Activated gamma-delta T cell (primary cell): Measurements from ENCODE around the gene RAB37.

Experiments
- DNase-seq: peaks from one replicate; lab custom pipeline; 2025; lab: John Stamatoyannopoulos, UW

Gene RAB37

GRCh38 chr17:74761419-74761818 is 24.4 kb downstream of the RAB37 start:
- DNase-seq, result no peak

GRCh38 chr17:74761931-74762330 is 24.9 kb downstream of the RAB37 start:
- DNase-seq, result no peak

- no peak for DNase-seq
Observed at GRCh38 chr17:74763565-74764387, 26.7 kb downstream of the RAB37 start.

GRCh38 chr17:74764751-74765286 is 27.8 kb downstream of the RAB37 start:
- no peak for DNase-seq

GRCh38 chr17:74766413-74766812 is 29.4 kb downstream of the RAB37 start:
- DNase-seq, result no peak

- DNase-seq, result no peak
Observed at GRCh38 chr17:74767111-74767516, 30.1 kb downstream of the RAB37 start.

GRCh38 chr17:74768069-74768762 is 31.2 kb downstream of the RAB37 start:
- no peak for DNase-seq

GRCh38 chr17:74768763-74769114 is 31.7 kb downstream of the RAB37 start:
- no peak for DNase-seq

- no peak for DNase-seq
Observed at GRCh38 chr17:74769266-74769855, 32.3 kb downstream of the RAB37 start.

GRCh38 chr17:74769856-74770497 is 32.9 kb downstream of the RAB37 start:
- DNase-seq, result no peak

- peak; percentile 50 for DNase-seq
Observed at GRCh38 chr17:74770498-74771318, 33.7 kb downstream of the RAB37 start.

- DNase-seq, result no peak
Observed at GRCh38 chr17:74771319-74771914, 34.4 kb downstream of the RAB37 start.

GRCh38 chr17:74772053-74772452 is 35.0 kb downstream of the RAB37 start:
- no peak for DNase-seq

- no peak for DNase-seq
Observed at GRCh38 chr17:74773414-74773813, 36.4 kb downstream of the RAB37 start.

GRCh38 chr17:74773871-74774286 is 36.8 kb downstream of the RAB37 start:
- DNase-seq, result no peak

- no peak for DNase-seq
Observed at GRCh38 chr17:74775409-74776043, 38.5 kb downstream of the RAB37 start.

GRCh38 chr17:74776044-74776962 is 39.2 kb downstream of the RAB37 start, which contains the start of gene NAT9:
Gene NAT9 (minus strand): TSS chr17:74776345. CDS start chr17:74775698, 647 bp downstream.
- peak; percentile 98 for DNase-seq

GRCh38 chr17:74776990-74777389 is 39.9 kb downstream of the RAB37 start:
- DNase-seq, result no peak

GRCh38 chr17:74777901-74778515 is 41.0 kb downstream of the RAB37 start:
- no peak for DNase-seq
